T-cell (primary cell): ENCODE measurements around the gene C2orf15. TPM values are rescaled to one million over a fixed set of nuclear protein-coding genes. Genes with fewer than 3 reads are reported as not detected.
A peak's percentile ranks its signal among the peaks of the same experiment; 100 is the strongest.
"Not testable (repeated sequence)": the region's sequence is repeated elsewhere in the genome, so short reads cannot be mapped to it uniquely, and the experiment has no call there.

Experiments
- ATAC-seq, 4 experiments: fragments of 200-7000 bp in 3 of 4; fragments of 150-1000 bp in 1 of 4; cut with Tn5 transposase; replicated peaks in 1 of 4; 1 replicate in 3 of 4; 2 replicates in 1 of 4; pipeline ENCODE4 v1.10.0; 2021; ENCODE audit warnings: moderate library complexity in 3 of 4, mild to moderate bottlenecking in 2 of 4, moderate number of reproducible peaks in 1 of 4
- CTCF ChIA-PET, 2 donors: fragments of 300-600 bp; sonication (Branson Sonifier 250); formaldehyde crosslinking; loops; one replicate each; lab custom pipeline; 2022; ENCODE audit warnings: antibody characterized with exemption in 2 of 2; lab: Charles Lee
- POLR2A ChIA-PET, 2 donors: fragments of 300-600 bp; sonication (Branson Sonifier 250); formaldehyde crosslinking; loops; one replicate each; lab custom pipeline; 2022; ENCODE audit warnings: antibody characterized with exemption in 2 of 2; lab: Charles Lee
- DNase-seq, 35 experiments: peaks; one replicate each; pipeline versions ENCODE4 v3.0.0 to v3.0.0-alpha.2; 2013 to 2023
- H3K27ac ChIP-seq: one replicate; pipeline ENCODE4 v1.5.1; 2013; ENCODE audit warnings: low read length
- H3K27me3 ChIP-seq, 2 experiments: replicated peaks in 1 of 2; 1 replicate in 1 of 2; 2 replicates in 1 of 2; pipeline versions ENCODE4 v1.6.1 to v1.7.0; 2013; ENCODE audit warnings: low read length in 1 of 2, mixed read lengths in 1 of 2; ENCODE audit not compliant: control insufficient read depth in 2 of 2, insufficient read depth in 2 of 2; ENCODE audit errors: extremely low read depth in 1 of 2
- H3K36me3 ChIP-seq, 2 donors: 1 replicate in 1 of 2; 2 replicates in 1 of 2; pipeline versions ENCODE4 v1.6.1 to v1.7.0; 2013; ENCODE audit warnings: low read length in 1 of 2; ENCODE audit not compliant: control insufficient read depth in 2 of 2, insufficient read depth in 1 of 2; ENCODE audit errors: extremely low read depth in 1 of 2
- H3K4me1 ChIP-seq, 2 experiments: 1 replicate in 1 of 2; 2 replicates in 1 of 2; pipeline versions ENCODE4 v1.6.1 to v1.7.0; 2013; ENCODE audit warnings: low read length in 2 of 2, mixed read lengths in 1 of 2; ENCODE audit not compliant: insufficient read depth in 2 of 2, control insufficient read depth in 1 of 2; ENCODE audit errors: extremely low read depth in 1 of 2
- H3K4me3 ChIP-seq, 2 donors: 1 replicate in 1 of 2; 2 replicates in 1 of 2; pipeline versions ENCODE4 v1.5.1 to v1.7.0; 2013; ENCODE audit warnings: mild to moderate bottlenecking in 2 of 2, low read length in 1 of 2, moderate library complexity in 1 of 2; ENCODE audit not compliant: control insufficient read depth in 1 of 2; ENCODE audit errors: extremely low read depth in 1 of 2
- H3K9me3 ChIP-seq: 2 replicates; pipeline ENCODE4 v1.7.0; 2013
- H3K27ac Mint-ChIP-seq, 2 donors: one replicate each; pipeline ENCODE4 v1.8.0; 2020 to 2021; ENCODE audit warnings: mild to moderate bottlenecking in 2 of 2, mixed read lengths in 2 of 2
- H3K27me3 Mint-ChIP-seq, 2 donors: one replicate each; pipeline ENCODE4 v1.8.0; 2021 to 2022; ENCODE audit warnings: mixed read lengths in 2 of 2
- H3K36me3 Mint-ChIP-seq: one replicate; pipeline ENCODE4 v1.8.0; 2021; ENCODE audit warnings: mixed read lengths
- H3K4me1 Mint-ChIP-seq, 3 donors: one replicate each; pipeline ENCODE4 v1.8.0; 2020 to 2022; ENCODE audit warnings: mixed read lengths in 3 of 3, mild to moderate bottlenecking in 1 of 3
- H3K4me3 Mint-ChIP-seq, 3 donors: one replicate each; pipeline ENCODE4 v1.8.0; 2020 to 2022; ENCODE audit warnings: mild to moderate bottlenecking in 3 of 3, mixed read lengths in 3 of 3, moderate library complexity in 3 of 3
- H3K9me3 Mint-ChIP-seq, 3 donors: one replicate each; pipeline ENCODE4 v1.8.0; 2020 to 2022; ENCODE audit warnings: mixed read lengths in 3 of 3
- WGBS: methylation state at CpG from one replicate; pipeline ENCODE4 v1.1.5; 2013; ENCODE audit warnings: missing lambda C conversion rate; ENCODE audit not compliant: insufficient coverage; 5-methylcytosine and 5-hydroxymethylcytosine counted together
- total RNA-seq, 35 experiments: library from RNA in 6 of 35; stranded (reverse) in 6 of 35; fragments of 120-200 nt in 1 of 35; gene quantifications; one replicate each; pipeline versions ENCODE4 v1.2.1 to v1.2.4 and lab custom pipeline; 2013 to 2026

The C2orf15 gene
- total RNA-seq, 5 donors from 2014 or later (not counting 1 experiment from before 2014, with no cell fraction given) = 2.1 to 3.1 (median 2.3) TPM

DNA sequence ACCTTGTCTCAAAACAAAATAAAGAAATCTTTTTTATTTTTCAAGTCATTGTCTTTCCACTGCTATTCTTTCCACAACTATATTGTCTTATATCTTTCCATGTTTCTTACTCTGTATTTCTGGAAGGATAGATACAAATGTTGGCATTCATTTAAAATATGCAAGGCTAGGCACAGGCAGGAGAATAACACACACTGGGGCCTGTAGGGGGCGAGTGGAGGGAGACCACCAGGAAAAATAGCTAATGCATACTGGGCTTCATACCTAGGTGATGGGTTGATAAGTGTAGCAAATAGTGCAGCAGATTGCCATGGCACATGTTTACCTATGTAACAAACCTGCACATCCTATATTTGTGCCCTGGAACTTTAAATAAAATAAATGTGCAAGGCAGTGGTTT lies 49.0 kb downstream of the C2orf15 start:
- H3K4me1 Mint-ChIP-seq = peaks cover 2 to 16% (median 10%) of the 10 kb centered on the region in 3 donors
- CTCF ChIA-PET = no interaction called here
- no peaks in the 10 kb centered on the region for H3K9me3 Mint-ChIP-seq
- Histone ChIP-seq H3K4me3 (no peak overlapping the region), H3K4me1 (peaks cover 0 to 2% of the 10 kb centered on the region in 2 experiments), H3K36me3 (peaks cover 0 to 45% of the 10 kb centered on the region in 2 donors), H3K9me3 (no peaks in the 10 kb centered on the region), H3K27ac (no peak overlapping the region), H3K27me3 (no peaks in the 10 kb centered on the region)
- DNase-seq (no peak), ATAC-seq (no peak)
- POLR2A ChIA-PET = no interaction called here
- no peak overlapping the region for H3K4me3 Mint-ChIP-seq
- H3K36me3 Mint-ChIP-seq = peaks cover 53% of the 10 kb centered on the region
- peak overlapping the region in 1 of 2 donors; percentile 31 for H3K27ac Mint-ChIP-seq
- H3K27me3 Mint-ChIP-seq = no peaks in the 10 kb centered on the region
- WGBS = 100% methylated on average over 1 of the region's 1 CpG

GRCh38 chr2:99192364-99192763 lies 50.9 kb downstream of the C2orf15 start:
- H3K4me3 Mint-ChIP-seq, H3K27ac ChIP-seq, H3K27me3 Mint-ChIP-seq, ATAC-seq, H3K4me1 Mint-ChIP-seq, H3K27me3 ChIP-seq, DNase-seq, CTCF ChIA-PET, H3K9me3 ChIP-seq, H3K27ac Mint-ChIP-seq, H3K9me3 Mint-ChIP-seq, POLR2A ChIA-PET, H3K4me1 ChIP-seq, H3K4me3 ChIP-seq: not testable (repeated sequence)
- peaks cover 56% of the 10 kb centered on the region for H3K36me3 Mint-ChIP-seq
- WGBS = no CpG with 5 or more reads among the region's 4 CpGs
- peaks cover 0 to 57% of the 10 kb centered on the region in 2 donors for H3K36me3 ChIP-seq

GRCh38 chr2:99198103-99198841 lies 56.8 kb downstream of the C2orf15 start:
- H3K4me1 ChIP-seq = no peaks in the 10 kb centered on the region
- ChIA-PET POLR2A (no interaction called here), CTCF (no interaction called here)
- no peaks in the 10 kb centered on the region for H3K9me3 Mint-ChIP-seq
- no peaks in the 10 kb centered on the region for H3K27me3 ChIP-seq
- DNase-seq = no peak
- ATAC-seq = no peak
- no peaks in the 10 kb centered on the region for H3K27me3 Mint-ChIP-seq
- H3K27ac Mint-ChIP-seq = no peak overlapping the region
- peaks cover 18% of the 10 kb centered on the region for H3K36me3 Mint-ChIP-seq
- peaks cover 3 to 44% of the 10 kb centered on the region in 2 donors for H3K36me3 ChIP-seq
- H3K9me3 ChIP-seq = no peaks in the 10 kb centered on the region
- no peak overlapping the region for H3K4me3 ChIP-seq
- H3K4me1 Mint-ChIP-seq = no peaks in the 10 kb centered on the region
- 94% methylated on average over 2 of the region's 6 CpGs for WGBS
- no peak overlapping the region for H3K4me3 Mint-ChIP-seq
- no peak overlapping the region for H3K27ac ChIP-seq

DNA sequence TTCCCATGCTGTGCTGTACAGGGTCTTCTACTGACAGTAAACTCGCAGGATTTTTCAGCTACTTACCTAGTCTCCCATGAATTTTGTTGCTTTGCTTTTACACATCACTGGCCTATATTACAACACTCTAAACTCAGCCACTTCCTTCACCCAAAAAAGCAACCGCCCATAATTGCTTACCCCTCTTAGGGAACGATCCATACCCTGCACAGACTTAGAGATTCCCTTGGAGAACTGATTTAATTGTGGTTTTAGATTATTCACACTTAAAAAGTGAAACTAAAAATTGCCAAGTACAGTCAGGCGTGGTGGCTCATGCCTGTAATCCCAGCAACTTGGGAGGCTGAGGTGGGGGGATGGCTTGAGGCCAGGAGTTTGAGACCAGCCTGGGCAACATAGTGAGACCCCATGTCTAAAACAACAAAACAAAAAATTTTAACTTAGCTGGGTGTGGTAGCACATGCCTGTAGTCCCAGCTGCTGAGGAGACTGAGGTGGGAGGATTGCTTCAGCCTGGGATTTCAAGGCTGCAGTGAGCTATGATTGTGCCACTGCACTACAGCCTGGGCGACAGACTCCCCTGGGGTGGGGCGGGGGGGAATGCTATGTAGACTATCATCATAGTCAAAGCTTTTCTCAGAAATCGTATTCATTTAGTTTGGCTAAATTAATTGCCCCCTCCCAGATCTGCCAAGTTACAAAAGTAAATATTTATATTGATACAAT lies 58.7 kb downstream of the C2orf15 start:
- H3K27ac ChIP-seq = no peak overlapping the region
- WGBS = 100% methylated on average over 1 of the region's 7 CpGs
- H3K4me3 Mint-ChIP-seq = no peak overlapping the region
- no peaks in the 10 kb centered on the region for H3K27me3 Mint-ChIP-seq
- peaks cover 3 to 32% of the 10 kb centered on the region in 2 donors for H3K36me3 ChIP-seq
- H3K27ac Mint-ChIP-seq = peak overlapping the region in 1 of 2 donors; percentile 8
- ChIA-PET CTCF (no interaction called here), POLR2A (interaction anchor here in 1 of 2 donors (0.7 kb wide), 1 partner anchor 208 kb away, joined by 6 read pairs; no protein-coding TSS in a partner anchor)
- no peak for ATAC-seq
- H3K9me3 ChIP-seq = no peaks in the 10 kb centered on the region
- no peak for DNase-seq
- no peaks in the 10 kb centered on the region for H3K4me1 Mint-ChIP-seq
- H3K36me3 Mint-ChIP-seq = peaks cover 13% of the 10 kb centered on the region
- H3K9me3 Mint-ChIP-seq = no peaks in the 10 kb centered on the region
- H3K4me1 ChIP-seq = no peaks in the 10 kb centered on the region
- no peak overlapping the region for H3K4me3 ChIP-seq
- H3K27me3 ChIP-seq = no peaks in the 10 kb centered on the region

Other genes starting within 250 kb of the C2orf15 start
- 1 to 10 TPM in 3 of 5 donors, under 1 TPM in 2; 0.23 to 2.0 (median 1.7) TPM for gene CRACDL, start 205.5 kb upstream of the C2orf15 start, total RNA-seq
- gene TSGA10, start 13.2 kb downstream of the C2orf15 start, total RNA-seq = 10 to 100 TPM; 14.0 to 16.2 (median 15.8) TPM
- gene LIPT1, start 13.3 kb downstream of the C2orf15 start, total RNA-seq = 10 to 100 TPM; 12.4 to 17.6 (median 13.7) TPM
- gene MITD1, start 39.4 kb downstream of the C2orf15 start, total RNA-seq = 10 to 100 TPM; 27.5 to 60.4 (median 56.7) TPM
- gene MRPL30, start 39.5 kb downstream of the C2orf15 start, total RNA-seq = 10 to 100 TPM; 12.7 to 20.5 (median 17.9) TPM
- gene LYG2, start 114.0 kb downstream of the C2orf15 start, total RNA-seq = not detected
- 1 to 10 TPM; 1.7 to 3.3 (median 3.1) TPM for gene LYG1, start 159.5 kb downstream of the C2orf15 start, total RNA-seq
- gene TXNDC9, start 194.6 kb downstream of the C2orf15 start, total RNA-seq = 10 to 100 TPM; 12.3 to 26.2 (median 23.0) TPM
- 10 to 100 TPM; 32.0 to 44.8 (median 34.2) TPM for gene EIF5B, start 195.7 kb downstream of the C2orf15 start, total RNA-seq